ENCODE results near the gene SLC1A5.
A peak's percentile ranks its signal among the peaks of the same experiment; 100 is the strongest.

The SLC1A5 gene

GRCh38 chr19:46739290-46739771 is 49.1 kb downstream of the SLC1A5 start:
- DNase-seq, result no peak

- no peak for DNase-seq
These were observed 50.6 kb downstream of the SLC1A5 start for GRCh38 chr19:46737761-46738171.

GRCh38 chr19:46737298-46737654 is 51.1 kb downstream of the SLC1A5 start:
- DNase-seq, result no peak

DNA sequence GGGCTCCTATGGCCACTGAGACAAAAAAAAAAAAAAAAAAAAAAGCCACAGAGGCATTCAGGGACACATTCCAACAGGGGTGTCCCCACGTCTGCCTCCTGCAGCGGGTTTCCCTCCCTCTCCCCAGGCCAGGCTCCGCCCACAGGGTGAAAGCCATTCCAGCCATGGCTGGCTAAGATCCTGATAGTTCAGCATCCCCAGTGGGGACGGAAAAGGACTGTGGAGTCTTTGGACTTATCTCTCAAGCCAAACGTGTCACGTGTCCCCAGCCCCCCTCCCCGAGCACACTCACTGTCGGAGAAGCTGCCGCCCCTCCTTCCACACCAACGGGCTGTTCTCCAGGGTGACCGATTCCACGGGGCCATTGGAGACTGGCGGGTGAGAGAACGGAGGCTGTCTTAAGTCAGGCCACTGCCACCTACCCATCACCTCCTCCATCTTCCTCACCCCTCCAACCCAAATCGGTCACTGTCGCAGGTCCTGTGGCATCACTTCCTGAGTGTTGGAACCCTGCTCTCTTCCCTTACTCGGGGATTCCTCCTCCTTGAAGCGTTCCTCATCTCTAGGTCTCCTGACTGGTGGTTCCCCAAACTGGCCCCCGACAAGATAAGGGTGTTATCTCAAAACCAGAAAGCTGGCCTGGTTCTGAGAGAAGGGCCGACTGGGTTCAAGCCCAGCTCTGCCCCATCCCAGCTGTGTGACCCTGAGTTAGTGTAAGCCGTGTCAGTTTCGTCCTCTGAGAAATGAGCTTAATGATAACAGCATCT is 51.7 kb downstream of the SLC1A5 start:
- DNase-seq, result no peak

GRCh38 chr19:46733690-46734292 is 54.6 kb downstream of the SLC1A5 start:
- DNase-seq, result no peak

- DNase-seq, result no peak
These were observed 55.3 kb downstream of the SLC1A5 start for GRCh38 chr19:46732966-46733689.

- no peak for DNase-seq
These were observed 56.0 kb downstream of the SLC1A5 start for GRCh38 chr19:46732172-46732938.

DNA sequence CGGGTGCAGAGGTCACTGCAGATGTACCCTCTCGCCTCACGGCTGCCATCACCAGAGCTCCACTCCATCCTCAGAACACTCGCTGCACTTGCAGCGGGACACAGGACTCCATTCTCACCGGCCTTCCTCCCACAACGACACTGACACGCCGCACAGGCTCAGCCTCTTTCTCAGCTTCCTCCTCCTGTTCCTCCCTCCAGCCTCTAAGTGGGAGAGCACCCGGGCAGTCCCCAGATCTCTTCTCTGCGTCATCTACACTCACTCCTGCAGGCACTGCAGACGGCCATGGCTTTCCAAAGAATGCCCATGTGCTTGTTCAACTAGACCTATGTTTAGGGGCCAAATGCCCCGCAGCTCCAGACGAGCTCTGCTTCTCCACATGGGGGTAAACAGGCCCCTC is 56.8 kb downstream of the SLC1A5 start:
- no peak for DNase-seq

- DNase-seq, result no peak
These were observed 57.3 kb downstream of the SLC1A5 start for GRCh38 chr19:46731007-46731501.

DNA sequence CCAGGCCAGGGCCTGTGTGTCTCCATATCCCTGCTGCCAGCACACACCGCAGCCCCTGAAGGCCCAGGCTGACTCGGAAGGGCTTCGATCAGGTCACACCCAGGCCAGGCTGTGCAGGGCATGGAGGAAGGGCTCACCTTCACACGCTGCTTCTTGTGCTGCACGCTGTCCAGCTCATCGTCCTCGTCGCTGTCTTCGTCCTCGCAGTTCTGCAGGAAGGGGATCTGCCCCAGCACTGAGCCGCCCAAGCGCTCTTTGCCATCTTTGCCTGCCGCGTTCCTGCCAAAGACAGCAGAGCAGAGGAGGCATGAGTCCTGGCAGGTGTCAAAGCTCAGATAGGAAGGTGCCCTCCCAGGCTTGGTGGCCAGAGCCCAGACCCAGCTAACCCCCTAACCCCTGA is 57.8 kb downstream of the SLC1A5 start:
- no peak for DNase-seq

DNA sequence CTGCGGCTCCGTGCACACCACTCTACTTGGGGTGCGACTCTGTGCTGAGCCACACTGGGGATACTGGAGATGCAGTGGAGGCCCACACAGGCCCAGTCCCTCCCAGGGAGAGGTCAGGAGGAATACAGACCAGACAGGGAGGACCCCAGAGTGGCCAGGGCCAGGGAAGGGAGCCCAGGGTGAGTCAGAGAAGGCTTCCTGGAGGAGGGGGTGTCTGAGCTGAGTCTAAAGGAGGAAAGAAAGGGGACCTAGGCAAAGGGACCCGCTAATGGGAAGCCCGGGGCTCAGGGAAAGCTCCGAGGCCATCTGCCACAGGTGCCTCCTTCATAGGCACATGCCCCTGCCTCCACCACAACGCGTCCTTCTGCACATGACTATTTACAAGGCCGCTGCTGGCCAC is 58.2 kb downstream of the SLC1A5 start:
- DNase-seq, result no peak

DNA sequence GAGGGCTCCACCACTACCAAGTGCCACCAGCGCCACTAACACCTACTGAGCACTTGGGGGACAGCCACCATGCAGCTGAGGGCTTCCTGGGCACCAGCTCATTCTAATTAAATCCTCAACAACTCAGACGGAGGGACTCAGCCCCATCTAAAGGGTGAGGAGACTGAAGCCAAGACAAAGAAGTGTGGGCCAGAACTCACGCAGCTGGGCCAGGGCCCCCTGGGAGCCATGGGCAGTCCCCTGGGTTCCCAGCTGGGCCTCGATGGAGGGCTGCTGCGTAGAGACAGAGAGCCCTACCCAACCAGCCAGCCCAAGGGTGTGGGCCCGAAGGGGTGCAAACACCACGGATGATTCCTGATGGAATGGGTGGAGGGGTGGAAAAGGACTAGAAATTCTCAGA is 58.7 kb downstream of the SLC1A5 start:
- DNase-seq, result no peak

DNA sequence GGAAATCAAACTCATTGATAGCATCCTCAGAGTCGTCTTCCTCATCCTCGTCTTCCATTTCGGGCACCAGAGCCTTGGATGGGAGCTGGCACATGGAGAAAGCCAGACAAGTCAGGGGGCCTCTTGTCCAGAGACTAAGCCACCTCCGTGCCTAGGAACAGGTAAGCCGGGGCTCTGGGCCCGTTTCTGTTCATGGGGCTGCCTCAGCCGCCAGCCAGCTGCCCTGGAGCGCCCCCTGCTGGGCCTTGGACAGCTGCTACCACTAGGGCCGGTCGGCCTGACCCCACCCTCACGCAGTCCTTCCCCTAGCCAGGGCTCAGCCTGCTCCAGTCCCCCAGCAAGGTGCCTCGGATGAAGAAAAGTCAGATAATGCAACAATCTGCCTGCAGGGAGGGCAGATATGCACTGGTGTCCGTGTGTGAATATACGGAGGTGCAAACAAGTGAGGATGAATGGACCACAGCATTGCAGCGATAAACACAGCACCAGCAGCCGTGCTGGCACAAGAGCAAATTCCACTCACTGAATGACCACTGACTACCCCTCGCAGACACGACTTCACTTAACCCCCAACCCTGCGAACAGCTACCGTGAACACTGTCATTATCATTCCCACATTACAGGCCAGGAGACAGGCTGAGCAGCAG is 59.6 kb downstream of the SLC1A5 start:
- peak; percentile 30 for DNase-seq

- no peak for DNase-seq
These were observed 60.2 kb downstream of the SLC1A5 start for GRCh38 chr19:46728208-46728607.

GRCh38 chr19:46727757-46728156 is 60.6 kb downstream of the SLC1A5 start:
- no peak for DNase-seq

DNA sequence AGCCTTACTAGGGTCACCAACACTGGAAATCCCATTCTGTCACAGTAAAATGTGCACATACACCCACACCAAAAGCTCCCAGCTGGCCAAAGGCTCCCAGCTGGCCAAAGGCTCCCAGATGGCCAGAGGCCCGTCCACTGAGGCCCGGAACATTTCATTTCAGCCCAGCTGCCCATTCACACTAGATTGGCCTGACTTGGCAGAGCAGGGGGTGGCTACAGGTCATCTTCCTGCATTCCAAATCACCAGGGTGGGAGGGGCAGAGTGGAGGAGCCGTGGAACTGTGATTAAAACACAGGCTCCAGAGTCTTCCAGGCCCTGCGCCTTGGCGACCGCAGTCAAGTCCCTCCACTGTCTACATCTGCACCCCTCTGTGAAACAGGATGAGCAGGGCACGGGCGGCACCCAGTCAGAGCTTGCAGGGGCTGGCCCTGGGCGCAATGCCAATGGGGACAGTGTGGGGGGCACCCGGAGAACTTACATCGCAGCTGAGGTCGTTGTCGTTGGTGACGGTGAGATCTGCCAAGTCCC is 61.4 kb downstream of the SLC1A5 start:
- DNase-seq, result no peak

DNA sequence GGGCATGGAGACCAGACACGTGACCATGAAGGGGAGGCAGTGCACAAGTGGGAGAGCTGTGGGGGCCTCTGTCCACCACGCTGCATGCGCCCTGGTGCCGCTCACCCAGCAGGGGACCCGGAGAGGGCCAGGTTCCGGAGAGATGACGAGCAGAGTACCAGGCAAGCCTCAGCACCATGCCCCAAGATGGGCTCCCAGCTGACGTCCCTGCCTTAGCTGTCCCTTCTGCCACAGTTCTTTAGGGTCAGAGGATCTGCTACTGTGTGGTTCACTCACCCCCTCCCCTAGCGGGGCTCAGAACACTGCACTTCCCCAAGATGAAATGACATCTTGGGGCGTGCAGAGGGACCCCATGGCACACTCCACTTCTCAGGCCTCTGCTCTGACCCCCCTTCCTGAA is 61.8 kb downstream of the SLC1A5 start:
- no peak for DNase-seq

- DNase-seq, result no peak
These were observed 62.5 kb downstream of the SLC1A5 start for GRCh38 chr19:46725859-46726393.

- DNase-seq, result no peak
These were observed 63.2 kb downstream of the SLC1A5 start for GRCh38 chr19:46725036-46725820.
